GM21360 (cell line): ENCODE results near the gene JUP.

ENCODE experiments used
- ATAC-seq: cut with Tn5 transposase; IDR thresholded peaks from one replicate; pipeline ENCODE4 v1.9.1; 2021; ENCODE audit warnings: mild to moderate bottlenecking, moderate library complexity; ENCODE audit not compliant: unreplicated experiment

JUP gene

GRCh38 chr17:41810659-41811548, 24.4 kb upstream of the JUP start:
- no peak for ATAC-seq

- ATAC-seq = no peak
Observed at GRCh38 chr17:41806685-41807445, 20.4 kb upstream of the JUP start.

GRCh38 chr17:41803049-41804020, 16.8 kb upstream of the JUP start:
- no peak for ATAC-seq

GRCh38 chr17:41801374-41802271, 15.1 kb upstream of the JUP start:
- no peak for ATAC-seq

GRCh38 chr17:41800601-41801373, 14.3 kb upstream of the JUP start:
- ATAC-seq = no peak

- no peak for ATAC-seq
Observed at GRCh38 chr17:41799366-41799765, 12.9 kb upstream of the JUP start.

GRCh38 chr17:41797377-41797776, 10.9 kb upstream of the JUP start:
- no peak for ATAC-seq

GRCh38 chr17:41796121-41796895, 9.8 kb upstream of the JUP start:
- no peak for ATAC-seq

GRCh38 chr17:41794540-41794975, 8.0 kb upstream of the JUP start:
- ATAC-seq = no peak

GRCh38 chr17:41793784-41794539, 7.5 kb upstream of the JUP start:
- no peak for ATAC-seq

- ATAC-seq = no peak
Observed at GRCh38 chr17:41792845-41793783, 6.6 kb upstream of the JUP start.

GRCh38 chr17:41787021-41787418, 509 bp upstream of the JUP start:
- no peak for ATAC-seq

GRCh38 chr17:41785859-41786226, 668 bp downstream of the JUP start:
- ATAC-seq = no peak

- no peak for ATAC-seq
Observed at GRCh38 chr17:41785091-41785858, 1.2 kb downstream of the JUP start.

GRCh38 chr17:41784207-41784744, 2.2 kb downstream of the JUP start:
- no peak for ATAC-seq

- no peak for ATAC-seq
Observed at GRCh38 chr17:41782142-41782541, 4.4 kb downstream of the JUP start.
